IPS DF 4.7 (cell line): Measurements from ENCODE around the gene KLHL1.

Experiments
- DNase-seq: peaks from one replicate; pipeline ENCODE4 v3.0.0-alpha.2; 2013; ENCODE audit warnings: low spot score; ENCODE audit errors: extremely low read depth

KLHL1 gene

GRCh38 chr13:69683921-69684686 is 424.1 kb downstream of the KLHL1 start:
- DNase-seq = no peak

DNA sequence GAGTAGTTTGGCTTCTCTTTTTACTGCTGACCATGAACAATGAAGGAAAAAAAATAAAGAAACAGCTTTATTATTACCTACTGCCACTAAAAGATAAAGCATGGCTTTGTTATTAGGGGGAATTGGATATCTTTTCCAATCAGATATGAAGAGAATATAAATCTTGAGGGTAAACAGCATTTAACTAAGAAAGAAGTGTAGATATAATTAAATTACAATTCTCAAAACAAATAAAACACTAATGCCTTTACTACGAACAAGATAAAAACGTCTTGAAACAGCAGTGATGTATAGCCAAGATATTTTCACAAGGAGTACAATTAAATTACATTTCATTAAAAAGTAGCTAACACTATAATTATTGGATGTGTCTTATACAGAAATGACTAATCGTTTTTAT is 426.5 kb downstream of the KLHL1 start:
- DNase-seq = no peak

- no peak for DNase-seq
Observed at GRCh38 chr13:69677343-69677742, 430.9 kb downstream of the KLHL1 start.

GRCh38 chr13:69676286-69676685 is 432.0 kb downstream of the KLHL1 start:
- DNase-seq = no peak

- DNase-seq = no peak
Observed at GRCh38 chr13:69660155-69660554, 448.1 kb downstream of the KLHL1 start.

- DNase-seq = no peak
Observed at GRCh38 chr13:69657676-69658075, 450.6 kb downstream of the KLHL1 start.

GRCh38 chr13:69654392-69654791 is 453.9 kb downstream of the KLHL1 start:
- DNase-seq = no peak
